HEK293 (cell line): ENCODE measurements around the gene RANBP1.

ENCODE experiments used
- CTCF ChIP-seq: fragments of 450-650 bp; formaldehyde crosslinking; IDR thresholded peaks from 2 replicates; pipeline ENCODE4 v1.5.1; 2016; ENCODE audit warnings: missing biosample characterization, missing genetic modification characterization
- MEIS1 ChIP-seq: sonication (generic); formaldehyde crosslinking; IDR thresholded peaks from 2 replicates; pipeline ENCODE4 v1.8.1; 2022; ENCODE audit warnings: missing genetic modification reagents, mild to moderate bottlenecking, borderline replicate concordance
- REST ChIP-seq: fragments of 450-650 bp; formaldehyde crosslinking; IDR thresholded peaks from 2 replicates; pipeline ENCODE4 v1.5.1; 2016; ENCODE audit warnings: missing biosample characterization, missing genetic modification characterization
- ZBTB26 ChIP-seq: fragments of 450-650 bp; formaldehyde crosslinking; optimal IDR thresholded peaks from 2 replicates; pipeline ENCODE3; 2016; ENCODE audit warnings: missing biosample characterization, mild to moderate bottlenecking, missing genetic modification characterization
- ZNF140 ChIP-seq: fragments of 450-650 bp; formaldehyde crosslinking; IDR thresholded peaks from 2 replicates; pipeline ENCODE4 v1.5.1; 2016; ENCODE audit warnings: missing biosample characterization, missing genetic modification characterization
- ZNF2 ChIP-seq: fragments of 450-650 bp; formaldehyde crosslinking; IDR thresholded peaks from 2 replicates; pipeline ENCODE4 v1.5.1; 2016; ENCODE audit warnings: missing biosample characterization, missing genetic modification characterization
- ZNF274 ChIP-seq, 2 experiments: fragments of 200-500 bp in 1 of 2; fragments of 450-650 bp in 1 of 2; sonication (Bioruptor generic) in 1 of 2; formaldehyde crosslinking in 1 of 2; IDR thresholded peaks; 2 replicates each; pipeline versions ENCODE4 v1.5.1 to v1.6.1; 2014 to 2016; ENCODE audit warnings: borderline replicate concordance in 1 of 2, inconsistent platforms in 1 of 2, low read length in 1 of 2, missing biosample characterization in 1 of 2, missing genetic modification characterization in 1 of 2
- ZNF645 ChIP-seq: fragments of 450-650 bp; formaldehyde crosslinking; IDR thresholded peaks from 2 replicates; pipeline ENCODE4; 2016; ENCODE audit warnings: missing biosample characterization, missing genetic modification characterization
- ZNF768 ChIP-seq: fragments of 450-650 bp; formaldehyde crosslinking; IDR thresholded peaks from 2 replicates; pipeline ENCODE4 v1.5.1; 2018; ENCODE audit warnings: missing biosample characterization, mild to moderate bottlenecking, missing genetic modification characterization

- TF ChIP-seq ZBTB26 (tag by site-specific recombination) (no peak), CTCF (tag by site-specific recombination) (no peak), ZNF140 (tag by site-specific recombination) (no peak), ZNF2 (no peak), ZNF768 (tag by site-specific recombination) (no peak), REST (tag by site-specific recombination) (no peak), MEIS1 (CRISPR knock-in tag) (no peak), ZNF645 (tag by site-specific recombination) (no peak), ZNF274 (IDR thresholded peaks at IDR 0.05; ENCODE audit: low read length) (no peak), ZNF274 (tag by site-specific recombination; IDR thresholded peaks at IDR 0.05; ENCODE audit: borderline replicate concordance) (no peak)
These were observed 29.9 kb downstream of the RANBP1 start for GRCh38 chr22:20145832-20146223.
